Measurements from ENCODE around the gene MRPL53. TPM values are rescaled to one million over a fixed set of nuclear protein-coding genes. Genes with fewer than 3 reads are reported as not detected.

Gene MRPL53
- total and polyA plus RNA-seq, 9 of the 15 experiments (the other 6 are each of a cell fraction or from before 2014, with no cell fraction given): 11.5 to 87.9 (median 41.1) TPM

- H3K79me2 ChIP-seq (ENCODE audit: control insufficient read depth, insufficient read depth, low read length): peaks cover 13% of the 10 kb centered on the region; the same call in 2 of the 3 replicates
- ChIA-PET CTCF (ENCODE audit: low intra/inter-chr PET ratio) (no interaction called here), POLR2A (interaction anchor here (0.7 to 4.0 kb wide), 3 partner anchors 7 to 139 kb away, joined by 3 to 28 read pairs (median 4); partner anchors contain the start of genes CCDC142 and TTC31)
- peaks cover 11 to 16% of the 10 kb centered on the region in 2 experiments; a peak in 3 of 5 replicates for H3K4me1 ChIP-seq (replicated peaks in 1 of 2; ENCODE audit: control insufficient read depth in 2 of 2, insufficient read depth in 2 of 2, low read length in 2 of 2)
- no peak overlapping the region for H3K4me3 ChIP-seq
- H3K27me3 ChIP-seq (ENCODE audit: control insufficient read depth in 2 of 2, insufficient read depth in 2 of 2, low read length in 2 of 2): no peaks in the 10 kb centered on the region
- H3K9me1 ChIP-seq (ENCODE audit: control insufficient read depth, insufficient read depth, low read length): peaks cover 4% of the 10 kb centered on the region
- BruUV-seq (replicated peaks): no TSS peak
- no peaks in the 10 kb centered on the region for H3K9me3 ChIP-seq (replicated peaks; ENCODE audit: control insufficient read depth, insufficient read depth, low read depth, low read length)
- no peak overlapping the region for H3K9ac ChIP-seq (ENCODE audit: insufficient read depth in 1 of 2, low read depth in 2 of 2, low read length in 2 of 2)
- ATAC-seq (no peak), DNase-seq (ENCODE audit: extremely low read depth in 1 of 4, low spot score in 3 of 4) (no peak), FAIRE-seq (no peak)
- H3K4me2 ChIP-seq (ENCODE audit: insufficient read depth, low read length): no peak overlapping the region
- WGBS (ENCODE audit: insufficient coverage, low coverage, missing lambda C conversion rate): 91% methylated on average over 6 of the region's 6 CpGs
- H3K36me3 ChIP-seq (ENCODE audit: control insufficient read depth, insufficient read depth, low read length): peaks cover 24% of the 10 kb centered on the region; the same call in 2 of the 3 replicates
- H4K20me1 ChIP-seq (replicated peaks; ENCODE audit: control insufficient read depth, insufficient read depth, low read length): no peaks in the 10 kb centered on the region
- H2AFZ ChIP-seq (ENCODE audit: low read depth, low read length): no peak overlapping the region
- intact Hi-C loops (cut with micrococcal nuclease) (loop anchor here (2.0 to 5.0 kb wide), 2 partner anchors 77 to 142 kb away; no protein-coding TSS in a partner anchor), in situ Hi-C loops (cut with MboI) (no loop called here)
- H3K27ac ChIP-seq (ENCODE audit: extremely low read depth, low read depth, low read length): no peak overlapping the region
- no peak for TF ChIP-seq ZNF282 (CRISPR knock-in tag; IDR thresholded peaks at IDR 0.05)
- TF ChIP-seq NEUROD1 (IDR thresholded peaks at IDR 0.05; ENCODE audit: borderline replicate concordance, low read depth, low read length, partially characterized antibody): no peak
- no peak for TF ChIP-seq USF1 (CRISPR knock-in tag; IDR thresholded peaks at IDR 0.05)
- TF ChIP-seq CEBPG (CRISPR knock-in tag; IDR thresholded peaks at IDR 0.05): no peak
- no peak for TF ChIP-seq CEBPG (tag; conservative IDR thresholded peaks at IDR 0.05 in 1 of 2, IDR thresholded peaks at IDR 0.05 in 1 of 2)
- no peak for TF ChIP-seq RBM14 (IDR thresholded peaks at IDR 0.05; ENCODE audit: borderline replicate concordance, insufficient read depth, low read depth, low read length)
- TF ChIP-seq PURB (CRISPR knock-in tag; IDR thresholded peaks at IDR 0.05; ENCODE audit: low read depth): no peak
- no peak for TF ChIP-seq ZNF785 (CRISPR knock-in tag; IDR thresholded peaks at IDR 0.05)
- no peak for TF ChIP-seq THAP12 (CRISPR knock-in tag; IDR thresholded peaks at IDR 0.05)
- TF ChIP-seq, protein P1, sequence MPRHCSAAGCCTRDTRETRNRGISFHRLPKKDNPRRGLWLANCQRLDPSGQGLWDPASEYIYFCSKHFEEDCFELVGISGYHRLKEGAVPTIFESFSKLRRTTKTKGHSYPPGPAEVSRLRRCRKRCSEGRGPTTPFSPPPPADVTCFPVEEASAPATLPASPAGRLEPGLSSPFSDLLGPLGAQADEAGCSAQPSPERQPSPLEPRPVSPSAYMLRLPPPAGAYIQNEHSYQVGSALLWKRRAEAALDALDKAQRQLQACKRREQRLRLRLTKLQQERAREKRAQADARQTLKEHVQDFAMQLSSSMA (CRISPR knock-in tag; IDR thresholded peaks at IDR 0.05): no peak
- no peak for TF ChIP-seq THRAP3 (IDR thresholded peaks at IDR 0.05; ENCODE audit: borderline replicate concordance)
- TF ChIP-seq, protein P2, sequence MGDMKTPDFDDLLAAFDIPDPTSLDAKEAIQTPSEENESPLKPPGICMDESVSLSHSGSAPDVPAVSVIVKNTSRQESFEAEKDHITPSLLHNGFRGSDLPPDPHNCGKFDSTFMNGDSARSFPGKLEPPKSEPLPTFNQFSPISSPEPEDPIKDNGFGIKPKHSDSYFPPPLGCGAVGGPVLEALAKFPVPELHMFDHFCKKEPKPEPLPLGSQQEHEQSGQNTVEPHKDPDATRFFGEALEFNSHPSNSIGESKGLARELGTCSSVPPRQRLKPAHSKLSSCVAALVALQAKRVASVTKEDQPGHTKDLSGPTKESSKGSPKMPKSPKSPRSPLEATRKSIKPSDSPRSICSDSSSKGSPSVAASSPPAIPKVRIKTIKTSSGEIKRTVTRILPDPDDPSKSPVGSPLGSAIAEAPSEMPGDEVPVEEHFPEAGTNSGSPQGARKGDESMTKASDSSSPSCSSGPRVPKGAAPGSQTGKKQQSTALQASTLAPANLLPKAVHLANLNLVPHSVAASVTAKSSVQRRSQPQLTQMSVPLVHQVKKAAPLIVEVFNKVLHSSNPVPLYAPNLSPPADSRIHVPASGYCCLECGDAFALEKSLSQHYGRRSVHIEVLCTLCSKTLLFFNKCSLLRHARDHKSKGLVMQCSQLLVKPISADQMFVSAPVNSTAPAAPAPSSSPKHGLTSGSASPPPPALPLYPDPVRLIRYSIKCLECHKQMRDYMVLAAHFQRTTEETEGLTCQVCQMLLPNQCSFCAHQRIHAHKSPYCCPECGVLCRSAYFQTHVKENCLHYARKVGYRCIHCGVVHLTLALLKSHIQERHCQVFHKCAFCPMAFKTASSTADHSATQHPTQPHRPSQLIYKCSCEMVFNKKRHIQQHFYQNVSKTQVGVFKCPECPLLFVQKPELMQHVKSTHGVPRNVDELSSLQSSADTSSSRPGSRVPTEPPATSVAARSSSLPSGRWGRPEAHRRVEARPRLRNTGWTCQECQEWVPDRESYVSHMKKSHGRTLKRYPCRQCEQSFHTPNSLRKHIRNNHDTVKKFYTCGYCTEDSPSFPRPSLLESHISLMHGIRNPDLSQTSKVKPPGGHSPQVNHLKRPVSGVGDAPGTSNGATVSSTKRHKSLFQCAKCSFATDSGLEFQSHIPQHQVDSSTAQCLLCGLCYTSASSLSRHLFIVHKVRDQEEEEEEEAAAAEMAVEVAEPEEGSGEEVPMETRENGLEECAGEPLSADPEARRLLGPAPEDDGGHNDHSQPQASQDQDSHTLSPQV (IDR thresholded peaks at IDR 0.05): no peak
- TF ChIP-seq, protein P3, sequence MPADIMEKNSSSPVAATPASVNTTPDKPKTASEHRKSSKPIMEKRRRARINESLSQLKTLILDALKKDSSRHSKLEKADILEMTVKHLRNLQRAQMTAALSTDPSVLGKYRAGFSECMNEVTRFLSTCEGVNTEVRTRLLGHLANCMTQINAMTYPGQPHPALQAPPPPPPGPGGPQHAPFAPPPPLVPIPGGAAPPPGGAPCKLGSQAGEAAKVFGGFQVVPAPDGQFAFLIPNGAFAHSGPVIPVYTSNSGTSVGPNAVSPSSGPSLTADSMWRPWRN (IDR thresholded peaks at IDR 0.05; ENCODE audit: low read depth): no peak
These were observed 2.0 kb upstream of the MRPL53 start for GRCh38 chr2:74474481-74474880.
